ENCODE results near the gene KCNJ1.

Gene KCNJ1

GRCh38 chr11:128878455-128878854 is 11.4 kb upstream of the KCNJ1 start:
- Histone ChIP-seq H3K4me3 (ENCODE audit: low read length) (no peak overlapping the region), H3K36me3 (ENCODE audit: insufficient read depth, low read depth, low read length) (no peaks in the 10 kb centered on the region), H3K27ac (ENCODE audit: low read length) (no peak overlapping the region), H3K9ac (ENCODE audit: low read depth, low read length) (no peak overlapping the region), H3K4me1 (ENCODE audit: insufficient read depth, low read length) (no peaks in the 10 kb centered on the region; the same call in 1 of the 2 replicates), H3K9me3 (ENCODE audit: insufficient read depth, low read depth, low read length) (no peaks in the 10 kb centered on the region), H3K27me3 (ENCODE audit: insufficient read depth, low read length) (peaks cover 60% of the 10 kb centered on the region)

DNA sequence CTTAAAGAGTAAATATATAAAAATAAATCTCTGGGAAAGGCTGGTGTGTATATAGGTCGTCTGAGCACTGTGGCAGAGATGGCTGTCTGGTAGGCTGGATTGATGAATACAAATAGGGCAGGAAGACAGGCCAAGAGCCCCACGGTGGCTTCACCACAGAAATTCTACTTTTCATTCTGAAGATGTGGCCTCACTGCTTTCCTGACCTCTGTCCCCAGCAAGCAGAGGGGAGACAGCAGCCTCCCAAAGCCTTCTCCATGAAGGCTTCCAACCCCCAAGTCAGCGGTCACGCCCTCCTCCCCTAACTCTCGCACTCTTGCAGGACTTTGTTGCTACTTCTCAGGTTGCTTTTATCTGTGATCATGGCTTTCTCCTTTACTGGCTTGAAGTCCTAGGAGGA is 10.6 kb upstream of the KCNJ1 start:
- Histone ChIP-seq H3K4me3 (ENCODE audit: low read length) (no peak overlapping the region), H3K9me3 (ENCODE audit: insufficient read depth, low read depth, low read length) (no peaks in the 10 kb centered on the region), H3K36me3 (ENCODE audit: insufficient read depth, low read depth, low read length) (no peaks in the 10 kb centered on the region), H3K27me3 (ENCODE audit: insufficient read depth, low read length) (peaks cover 64% of the 10 kb centered on the region), H3K9ac (ENCODE audit: low read depth, low read length) (no peak overlapping the region), H3K27ac (ENCODE audit: low read length) (no peak overlapping the region), H3K4me1 (ENCODE audit: insufficient read depth, low read length) (peaks cover 3% of the 10 kb centered on the region; the same call in 1 of the 2 replicates)

DNA sequence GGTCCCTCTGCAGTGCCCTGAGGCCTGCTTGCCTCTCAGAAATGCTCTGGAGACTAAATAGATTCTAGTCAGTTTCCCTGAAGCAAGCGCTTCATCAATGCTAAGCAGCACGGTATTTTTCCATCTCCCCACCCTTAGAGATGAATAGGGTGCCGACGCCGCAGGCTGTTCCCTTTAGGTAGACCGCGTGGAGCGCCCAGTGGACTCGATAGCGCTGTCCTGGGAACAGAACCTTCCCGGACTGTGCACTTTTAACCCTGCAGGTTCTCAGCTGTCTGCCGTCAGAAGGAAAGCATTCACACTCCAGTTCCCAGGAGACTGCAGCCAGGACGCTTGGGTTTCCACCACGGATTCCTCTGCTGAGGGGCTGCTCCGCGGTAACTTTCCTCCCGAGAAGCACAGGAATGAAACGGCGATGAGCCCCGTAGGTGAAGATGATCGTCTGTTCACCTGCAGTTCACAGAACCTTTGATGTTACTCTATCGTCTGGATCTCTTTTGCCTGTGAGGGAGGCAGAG is 9.1 kb upstream of the KCNJ1 start:
- Histone ChIP-seq H3K27me3 (ENCODE audit: insufficient read depth, low read length) (peaks cover 54% of the 10 kb centered on the region), H3K9ac (ENCODE audit: low read depth, low read length) (no peak overlapping the region)

GRCh38 chr11:128874427-128874826 is 7.3 kb upstream of the KCNJ1 start:
- H3K4me1 ChIP-seq (ENCODE audit: insufficient read depth, low read length) = peaks cover 27% of the 10 kb centered on the region
- H3K9ac ChIP-seq (ENCODE audit: low read depth, low read length) = no peak overlapping the region
- H3K4me3 ChIP-seq (ENCODE audit: low read length) = no peak overlapping the region
- no peaks in the 10 kb centered on the region for H3K36me3 ChIP-seq (ENCODE audit: insufficient read depth, low read depth, low read length)
- H3K9me3 ChIP-seq (ENCODE audit: insufficient read depth, low read depth, low read length) = no peaks in the 10 kb centered on the region
- H3K27me3 ChIP-seq (ENCODE audit: insufficient read depth, low read length) = peaks cover 52% of the 10 kb centered on the region
- no peak overlapping the region for H3K27ac ChIP-seq (ENCODE audit: low read length)

More for the DNA sequence above, 9.1 kb upstream of the KCNJ1 start:
- Histone ChIP-seq H3K27ac (ENCODE audit: low read length) (no peak overlapping the region), H3K4me3 (ENCODE audit: low read length) (no peak overlapping the region), H3K4me1 (ENCODE audit: insufficient read depth, low read length) (peaks cover 16% of the 10 kb centered on the region), H3K9me3 (ENCODE audit: insufficient read depth, low read depth, low read length) (no peaks in the 10 kb centered on the region), H3K36me3 (ENCODE audit: insufficient read depth, low read depth, low read length) (no peaks in the 10 kb centered on the region)

DNA sequence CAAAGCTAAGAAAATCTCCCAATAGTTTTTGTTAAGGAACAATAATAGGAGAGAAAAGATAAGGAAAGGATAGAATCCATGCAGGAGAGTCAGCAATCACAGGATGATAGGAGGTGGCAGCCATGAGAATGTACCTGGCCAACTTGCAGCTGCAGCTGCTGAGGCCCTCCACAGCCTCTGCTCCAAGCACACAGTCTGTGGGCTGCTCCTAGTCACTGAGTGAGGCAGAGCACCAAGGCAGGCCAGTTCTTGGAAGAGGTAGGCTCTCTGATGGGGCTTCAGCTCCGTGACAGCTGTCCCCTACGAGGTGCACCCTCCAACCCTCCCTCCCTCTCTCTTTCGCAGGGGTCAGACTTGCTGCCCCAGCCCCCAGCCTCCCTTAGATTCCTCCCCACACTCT is 5.5 kb upstream of the KCNJ1 start:
- Histone ChIP-seq H3K27me3 (ENCODE audit: insufficient read depth, low read length) (peaks cover 59% of the 10 kb centered on the region), H3K4me1 (ENCODE audit: insufficient read depth, low read length) (peaks cover 27% of the 10 kb centered on the region), H3K4me3 (ENCODE audit: low read length) (peak overlapping the region; percentile 44; the same call in 1 of the 2 replicates), H3K27ac (ENCODE audit: low read length) (no peak overlapping the region), H3K36me3 (ENCODE audit: insufficient read depth, low read depth, low read length) (no peaks in the 10 kb centered on the region), H3K9me3 (ENCODE audit: insufficient read depth, low read depth, low read length) (no peaks in the 10 kb centered on the region), H3K9ac (ENCODE audit: low read depth, low read length) (no peak overlapping the region)

DNA sequence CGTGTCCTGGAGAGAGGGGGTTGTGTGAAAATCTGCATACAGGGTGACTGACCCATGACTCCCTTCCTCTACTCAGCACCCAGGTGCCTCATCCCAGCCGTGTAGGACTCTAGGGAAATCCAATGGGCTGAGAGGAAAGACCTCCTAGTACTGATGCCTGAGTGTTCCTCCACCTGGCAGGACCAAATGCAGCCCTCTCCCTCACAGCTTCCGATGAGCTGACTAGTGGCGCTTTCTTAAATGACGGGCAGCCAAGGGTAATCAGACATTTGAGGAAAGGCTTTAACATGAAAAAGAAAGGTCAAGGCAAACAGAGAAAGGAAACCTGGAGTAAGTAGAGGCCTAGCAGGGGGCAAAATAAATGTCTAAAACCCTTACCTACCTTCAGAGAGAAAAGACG is 5.0 kb upstream of the KCNJ1 start:
- Histone ChIP-seq H3K4me1 (ENCODE audit: insufficient read depth, low read length) (peaks cover 27% of the 10 kb centered on the region), H3K27me3 (ENCODE audit: insufficient read depth, low read length) (peaks cover 56% of the 10 kb centered on the region), H3K36me3 (ENCODE audit: insufficient read depth, low read depth, low read length) (no peaks in the 10 kb centered on the region), H3K27ac (ENCODE audit: low read length) (no peak overlapping the region), H3K9ac (ENCODE audit: low read depth, low read length) (no peak overlapping the region; the same call in 1 of the 2 replicates), H3K9me3 (ENCODE audit: insufficient read depth, low read depth, low read length) (no peaks in the 10 kb centered on the region), H3K4me3 (ENCODE audit: low read length) (peak overlapping the region; percentile 44; the same call in 1 of the 2 replicates)

DNA sequence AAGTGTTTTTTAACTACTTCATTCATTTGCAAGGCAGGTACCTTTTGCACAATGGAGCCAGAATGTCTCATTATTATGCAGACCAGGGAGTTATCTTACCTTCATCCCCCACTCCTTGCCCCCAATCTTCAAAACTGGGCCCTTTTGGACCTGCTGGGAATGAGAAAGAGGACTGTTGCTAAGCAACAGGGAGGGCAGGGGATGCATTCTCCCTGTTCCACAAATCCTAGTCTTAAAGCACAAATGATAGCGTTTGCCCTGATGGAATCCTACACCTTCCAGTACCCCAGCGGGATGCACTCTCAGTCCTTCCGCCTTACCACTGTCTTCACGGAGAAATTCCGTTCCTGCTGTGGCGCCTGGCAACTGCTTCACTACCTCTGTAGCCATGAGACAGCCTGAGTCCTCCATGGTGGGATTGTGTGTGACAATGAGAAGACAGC is 4.1 kb upstream of the KCNJ1 start:
- peak overlapping the region; percentile 61; the same call in 1 of the 2 replicates for H3K9ac ChIP-seq (ENCODE audit: low read depth, low read length)
- peaks cover 27% of the 10 kb centered on the region for H3K4me1 ChIP-seq (ENCODE audit: insufficient read depth, low read length)
- no peaks in the 10 kb centered on the region for H3K9me3 ChIP-seq (ENCODE audit: insufficient read depth, low read depth, low read length)
- peaks cover 46% of the 10 kb centered on the region for H3K27me3 ChIP-seq (ENCODE audit: insufficient read depth, low read length)
- H3K27ac ChIP-seq (ENCODE audit: low read length) = no peak overlapping the region
- no peaks in the 10 kb centered on the region for H3K36me3 ChIP-seq (ENCODE audit: insufficient read depth, low read depth, low read length)
- peak overlapping the region; percentile 46; the same call in 1 of the 2 replicates for H3K4me3 ChIP-seq (ENCODE audit: low read length)

GRCh38 chr11:128868841-128869671 is 2.0 kb upstream of the KCNJ1 start:
- Histone ChIP-seq H3K27ac (ENCODE audit: low read length) (no peak overlapping the region), H3K4me1 (ENCODE audit: insufficient read depth, low read length) (peaks cover 27% of the 10 kb centered on the region), H3K36me3 (ENCODE audit: insufficient read depth, low read depth, low read length) (no peaks in the 10 kb centered on the region), H3K9ac (ENCODE audit: low read depth, low read length) (no peak overlapping the region), H3K4me3 (ENCODE audit: low read length) (no peak overlapping the region), H3K9me3 (ENCODE audit: insufficient read depth, low read depth, low read length) (no peaks in the 10 kb centered on the region), H3K27me3 (ENCODE audit: insufficient read depth, low read length) (peaks cover 25% of the 10 kb centered on the region)

- Histone ChIP-seq H3K4me1 (ENCODE audit: insufficient read depth, low read length) (peaks cover 12% of the 10 kb centered on the region; the same call in 1 of the 2 replicates), H3K9ac (ENCODE audit: low read depth, low read length) (no peak overlapping the region), H3K9me3 (ENCODE audit: insufficient read depth, low read depth, low read length) (no peaks in the 10 kb centered on the region), H3K36me3 (ENCODE audit: insufficient read depth, low read depth, low read length) (no peaks in the 10 kb centered on the region), H3K4me3 (ENCODE audit: low read length) (no peak overlapping the region), H3K27me3 (ENCODE audit: insufficient read depth, low read length) (peaks cover 8% of the 10 kb centered on the region; the same call in 1 of the 2 replicates), H3K27ac (ENCODE audit: low read length) (no peak overlapping the region)
These were observed 1.6 kb downstream of the KCNJ1 start for GRCh38 chr11:128865490-128865889.

DNA sequence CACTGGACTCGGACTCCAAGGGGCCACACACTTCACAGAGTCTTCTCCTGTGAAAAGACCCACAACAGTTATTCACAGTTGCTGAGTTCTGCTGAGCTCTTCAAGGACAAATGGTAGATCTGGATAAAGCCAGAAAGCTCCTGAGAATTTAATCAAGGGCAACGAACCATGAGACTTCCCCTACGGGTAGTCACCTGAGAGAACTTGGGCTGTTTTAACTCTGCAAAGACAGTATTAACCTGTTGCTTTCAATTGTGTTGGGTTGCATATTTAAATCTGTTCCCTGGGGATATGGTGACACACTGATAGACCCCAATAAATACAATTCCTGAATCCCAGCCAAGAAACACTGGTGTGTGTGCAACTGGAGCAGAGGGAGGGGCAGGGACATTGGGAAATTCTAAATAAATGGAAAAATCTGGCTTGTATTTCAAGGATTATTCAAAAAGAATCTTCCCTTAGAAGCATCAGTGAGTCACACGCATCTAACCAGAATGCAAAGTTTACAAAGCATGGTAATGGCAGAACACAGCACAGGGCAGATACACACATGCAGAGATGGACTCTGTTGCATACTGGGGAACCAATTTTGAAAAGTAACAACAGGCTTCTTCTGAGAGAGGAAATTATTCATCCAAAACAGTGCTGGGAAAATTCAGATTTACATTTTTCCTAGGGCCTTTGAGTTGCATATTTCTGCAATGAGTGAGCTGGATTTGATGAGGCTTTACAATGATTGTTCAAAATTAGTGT is 4.0 kb downstream of the KCNJ1 start:
- Histone ChIP-seq H3K9ac (ENCODE audit: low read depth, low read length) (no peak overlapping the region), H3K9me3 (ENCODE audit: insufficient read depth, low read depth, low read length) (no peaks in the 10 kb centered on the region), H3K27ac (ENCODE audit: low read length) (no peak overlapping the region), H3K36me3 (ENCODE audit: insufficient read depth, low read depth, low read length) (no peaks in the 10 kb centered on the region), H3K4me1 (ENCODE audit: insufficient read depth, low read length) (peaks cover 6% of the 10 kb centered on the region; the same call in 1 of the 2 replicates), H3K27me3 (ENCODE audit: insufficient read depth, low read length) (peaks cover 16% of the 10 kb centered on the region), H3K4me3 (ENCODE audit: low read length) (no peak overlapping the region)

DNA sequence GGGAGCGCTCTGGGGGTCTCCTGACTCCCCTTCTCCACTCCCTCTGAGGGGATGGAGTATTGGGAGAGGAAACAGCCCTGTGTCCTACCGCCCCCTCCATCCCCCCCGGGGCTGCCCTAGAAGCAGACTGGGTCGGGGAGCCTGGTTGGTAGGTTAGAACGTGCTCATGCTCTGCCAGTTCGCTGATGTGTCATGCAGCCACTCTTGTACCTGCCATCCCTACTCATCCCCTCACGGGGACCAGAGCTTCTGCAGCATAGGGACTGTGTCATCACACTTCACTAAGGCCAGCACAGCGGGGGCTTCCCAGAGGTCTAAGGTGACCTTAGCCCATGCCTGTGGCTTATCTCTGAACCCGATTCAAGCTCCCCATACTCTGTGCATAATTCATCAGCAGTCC is 4.7 kb downstream of the KCNJ1 start:
- H3K4me1 ChIP-seq (ENCODE audit: insufficient read depth, low read length) = peaks cover 6% of the 10 kb centered on the region; the same call in 1 of the 2 replicates
- H3K9ac ChIP-seq (ENCODE audit: low read depth, low read length) = no peak overlapping the region
- no peaks in the 10 kb centered on the region for H3K9me3 ChIP-seq (ENCODE audit: insufficient read depth, low read depth, low read length)
- no peak overlapping the region for H3K27ac ChIP-seq (ENCODE audit: low read length)
- H3K4me3 ChIP-seq (ENCODE audit: low read length) = no peak overlapping the region
- H3K36me3 ChIP-seq (ENCODE audit: insufficient read depth, low read depth, low read length) = no peaks in the 10 kb centered on the region
- peaks cover 19% of the 10 kb centered on the region for H3K27me3 ChIP-seq (ENCODE audit: insufficient read depth, low read length)
